GM10266 (cell line): ENCODE results near the gene FNDC11.

Experiments used
- DNase-seq: peaks from one replicate; pipeline ENCODE4 v3.0.0; 2012; ENCODE audit errors: extremely low spot score
- CTCF ChIP-seq: IDR thresholded peaks from 2 replicates; pipeline ENCODE4 v1.5.1; 2012; ENCODE audit warnings: mild to moderate bottlenecking, low read depth; ENCODE audit not compliant: control insufficient read depth, insufficient read depth; ENCODE audit errors: missing control alignments

FNDC11 gene

GRCh38 chr20:63590218-63591146, 36.5 kb downstream of the FNDC11 start:
- no peak for DNase-seq
- TF ChIP-seq CTCF = no peak

- no peak for TF ChIP-seq CTCF
- no peak for DNase-seq
Measured at GRCh38 chr20:63591147-63591533, 37.2 kb downstream of the FNDC11 start.

- TF ChIP-seq CTCF = no peak
Measured at GRCh38 chr20:63591786-63592355, 37.9 kb downstream of the FNDC11 start.

GRCh38 chr20:63592661-63593060, 38.7 kb downstream of the FNDC11 start:
- TF ChIP-seq CTCF = no peak
- DNase-seq = no peak

More at GRCh38 chr20:63591786-63592355, 37.9 kb downstream of the FNDC11 start:
- no peak for DNase-seq

- no peak for DNase-seq
- no peak for TF ChIP-seq CTCF
Measured at GRCh38 chr20:63594043-63594561, 40.1 kb downstream of the FNDC11 start.

- TF ChIP-seq CTCF = no peak
- no peak for DNase-seq
Measured at GRCh38 chr20:63595416-63596127, 41.6 kb downstream of the FNDC11 start.
